Kidney (tissue), 14 donors: ENCODE data around the gene ANKFY1. TPM values are rescaled to one million over a fixed set of nuclear protein-coding genes. Genes with fewer than 3 reads are reported as not detected.

Experiments
- DNase-seq, 5 donors: peaks; one replicate each; pipeline ENCODE4 v3.0.0-alpha.2; 2013 to 2020
- FAIRE-seq: peaks from 2 replicates; lab custom pipeline; 2012; peaks lifted over from hg19 to GRCh38; lab: Jason Lieb, UNC
- H3K27ac ChIP-seq, 2 donors: one replicate each; pipeline ENCODE4 v1.7.0; 2013; ENCODE audit warnings: low read depth in 2 of 2, low read length in 2 of 2, inconsistent platforms in 1 of 2
- H3K27me3 ChIP-seq: one replicate; pipeline ENCODE4 v1.7.1; 2013; ENCODE audit warnings: low read length, inconsistent platforms; ENCODE audit not compliant: control insufficient read depth, insufficient read depth
- H3K36me3 ChIP-seq, 3 donors: one replicate each; pipeline versions ENCODE4 v1.7.0 to v1.7.1; 2013; ENCODE audit warnings: low read length in 3 of 3, control low read depth in 1 of 3, inconsistent platforms in 1 of 3; ENCODE audit not compliant: insufficient read depth in 3 of 3, control insufficient read depth in 2 of 3
- H3K4me1 ChIP-seq, 3 donors: one replicate each; pipeline versions ENCODE4 v1.7.0 to v1.7.1; 2013; ENCODE audit warnings: low read length in 3 of 3, inconsistent platforms in 1 of 3, low read depth in 1 of 3; ENCODE audit not compliant: control insufficient read depth in 2 of 3, insufficient read depth in 2 of 3
- H3K4me3 ChIP-seq, 3 donors: one replicate each; pipeline versions ENCODE4 v1.7.0 to v1.8.1; 2013; ENCODE audit warnings: low read length in 3 of 3, control low read depth in 1 of 3, inconsistent platforms in 1 of 3
- H3K9ac ChIP-seq, 3 donors: one replicate each; pipeline versions ENCODE4 v1.7.0 to v1.7.1; 2013; ENCODE audit warnings: low read length in 3 of 3, control low read depth in 1 of 3, inconsistent platforms in 1 of 3
- H3K9me3 ChIP-seq, 3 donors: one replicate each; pipeline versions ENCODE4 v1.7.0 to v1.7.1; 2013; ENCODE audit warnings: low read length in 3 of 3, control low read depth in 1 of 3, inconsistent platforms in 1 of 3; ENCODE audit not compliant: control insufficient read depth in 2 of 3, insufficient read depth in 1 of 3
- CTCF ChIP-seq: IDR thresholded peaks from 3 replicates; pipeline ENCODE4 v1.5.1; 2012; ENCODE audit warnings: mild to moderate bottlenecking, moderate library complexity, borderline replicate concordance; ENCODE audit not compliant: insufficient read depth; ENCODE audit errors: extremely low read depth
- intact Hi-C: fragments of 100-400 bp; cut with DNase I; formaldehyde crosslinking; loops from one replicate; pipeline ENCODE4 v1.11.1; 2022
- polyA plus RNA-seq: library from polyadenylated mRNA; stranded (reverse); fragments of 350-450 nt; fragmentation: Illumina TruSeq; extraction: RNeasy Lipid Tissue Mini Kit (QIAGEN cat#74804); gene quantifications from one replicate; pipeline ENCODE4 v1.2.3, GENCODE V29; 2014; ENCODE audit warnings: low read depth, low replicate concordance; ENCODE audit not compliant: insufficient read depth
- total RNA-seq: library from RNA; stranded (reverse); fragmentation: NEBNext Ultra II Directional; extraction: Animal tissue kit (Norgen Biotek cat#: 25700); gene quantifications from one replicate; pipeline ENCODE4 v1.2.1, GENCODE V29; 2021
- donor health status: control.
- donor health status: control.
- donor health status: control.
- donor health status: control.
- donor health status: control.
- donor health status: DM: yes; HTN: yes; CAD: no.
- donor health status: Normal renal cell carcinoma (clear cell type).

The ANKFY1 gene
- total and polyA plus RNA-seq, 2 donors from 2014 or later, result 10.9 to 61.7 TPM

GRCh38 chr17:4176808-4177472 is 86.8 kb downstream of the ANKFY1 start:
- DNase-seq (peak in 1 of 5 donors; percentile 45), FAIRE-seq (no peak)
- intact Hi-C loops, result no loop called here

GRCh38 chr17:4175921-4176807 is 87.6 kb downstream of the ANKFY1 start:
- H3K36me3 ChIP-seq, result peaks cover 8 to 81% (median 61%) of the 10 kb centered on the region in 3 donors
- intact Hi-C loops, result no loop called here
- H3K27me3 ChIP-seq, result no peaks in the 10 kb centered on the region
- no peak overlapping the region for H3K27ac ChIP-seq
- DNase-seq (peak; percentile 29 to 88 (median 81)), FAIRE-seq (no peak)
- H3K9me3 ChIP-seq, result no peaks in the 10 kb centered on the region
- H3K4me3 ChIP-seq, result no peak overlapping the region
- no peak overlapping the region for H3K9ac ChIP-seq
- no peaks in the 10 kb centered on the region for H3K4me1 ChIP-seq
- TF ChIP-seq CTCF, result no peak

More at GRCh38 chr17:4176808-4177472, 86.8 kb downstream of the ANKFY1 start:
- no peaks in the 10 kb centered on the region for H3K27me3 ChIP-seq
- no peaks in the 10 kb centered on the region for H3K9me3 ChIP-seq
- H3K4me1 ChIP-seq, result no peaks in the 10 kb centered on the region
- peaks cover 10 to 81% (median 60%) of the 10 kb centered on the region in 3 donors for H3K36me3 ChIP-seq
- no peak for TF ChIP-seq CTCF
- no peak overlapping the region for H3K27ac ChIP-seq
- no peak overlapping the region for H3K4me3 ChIP-seq
- no peak overlapping the region for H3K9ac ChIP-seq

GRCh38 chr17:4174556-4174955 is 89.2 kb downstream of the ANKFY1 start:
- no peak for FAIRE-seq
- no peak for TF ChIP-seq CTCF
- intact Hi-C loops, result no loop called here

More at GRCh38 chr17:4174556-4174955, 89.2 kb downstream of the ANKFY1 start:
- peaks cover 11 to 85% (median 70%) of the 10 kb centered on the region in 3 donors for H3K36me3 ChIP-seq
- DNase-seq, result peak in 1 of 5 donors; percentile 15
- no peak overlapping the region for H3K27ac ChIP-seq
- no peaks in the 10 kb centered on the region for H3K4me1 ChIP-seq
- no peaks in the 10 kb centered on the region for H3K27me3 ChIP-seq
- no peaks in the 10 kb centered on the region for H3K9me3 ChIP-seq
- H3K9ac ChIP-seq, result no peak overlapping the region
- no peak overlapping the region for H3K4me3 ChIP-seq
